ENCODE measurements around the gene HOXB7. TPM values are rescaled to one million over a fixed set of nuclear protein-coding genes. Genes with fewer than 3 reads are reported as not detected.

HOXB7 gene

GRCh38 chr17:48561884-48562810 is 48.7 kb downstream of the HOXB7 start:
- Histone ChIP-seq H3K9ac (ENCODE audit: low read depth, low read length) (no peak overlapping the region), H3K4me2 (ENCODE audit: low read length) (peak overlapping the region; percentile 21), H3K27me3 (ENCODE audit: control insufficient read depth, insufficient read depth, low read length) (no peaks in the 10 kb centered on the region)

DNA sequence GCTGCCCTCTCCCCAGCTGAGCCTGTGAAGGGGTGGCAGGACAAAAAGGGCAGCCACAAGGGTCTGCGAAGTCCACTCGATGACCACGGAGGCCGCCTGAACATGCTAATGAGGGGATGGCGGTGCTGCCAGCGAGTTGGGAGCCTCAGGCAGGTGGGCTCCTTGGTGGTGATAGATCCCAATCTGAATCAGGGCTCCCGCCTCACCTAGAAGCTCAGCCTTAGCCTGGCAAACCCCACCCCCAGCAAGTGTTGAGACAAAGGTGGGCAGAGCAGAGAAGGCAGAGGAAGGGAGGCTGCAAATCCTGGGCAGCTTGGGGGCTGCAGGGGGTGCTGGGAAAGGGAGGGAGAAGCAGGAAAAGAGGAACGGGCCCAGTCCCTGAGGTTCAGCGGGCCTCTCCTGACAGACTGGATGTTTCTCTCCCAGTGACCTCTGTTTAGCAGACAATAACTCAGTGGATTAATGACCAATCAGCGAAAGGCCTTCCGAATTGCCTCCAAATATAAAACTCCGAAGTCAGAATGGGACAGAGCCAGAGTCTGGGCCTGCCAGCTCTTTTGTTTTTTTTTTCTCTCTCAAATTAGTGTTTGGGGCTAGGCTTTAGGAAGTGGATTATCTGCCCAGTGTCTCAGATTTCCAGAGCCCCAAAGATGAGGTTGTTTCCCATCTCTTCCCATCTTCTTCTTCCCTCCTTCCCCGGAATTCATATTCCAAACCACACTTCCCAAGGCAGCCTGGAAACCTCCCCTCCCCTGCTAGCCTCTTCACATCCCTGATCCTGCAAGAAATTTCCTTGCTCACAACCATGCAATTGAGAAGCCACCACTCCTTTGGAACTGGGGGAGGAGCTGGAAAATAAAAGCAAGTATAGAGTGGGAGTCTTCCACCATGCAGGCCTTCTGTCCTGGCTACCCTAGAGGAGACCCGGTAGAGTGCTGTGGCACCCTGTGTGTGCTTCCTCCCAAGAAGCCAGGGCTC is 50.7 kb downstream of the HOXB7 start:
- H3K4me3 ChIP-seq (ENCODE audit: low read length): no peak overlapping the region
- no peaks in the 10 kb centered on the region for H3K9me3 ChIP-seq (replicated peaks; ENCODE audit: low read length)
- no peak overlapping the region for H3K4me2 ChIP-seq (ENCODE audit: low read length)
- H3K4me1 ChIP-seq (ENCODE audit: control insufficient read depth, insufficient read depth, low read length): peaks cover 41% of the 10 kb centered on the region
- no peak overlapping the region for H3K9ac ChIP-seq (ENCODE audit: low read depth, low read length)
- no peaks in the 10 kb centered on the region for H3K27me3 ChIP-seq (ENCODE audit: control insufficient read depth, insufficient read depth, low read length)
- peaks cover 16% of the 10 kb centered on the region for H3K36me3 ChIP-seq (ENCODE audit: insufficient read depth, low read length)

More at GRCh38 chr17:48561884-48562810, 48.7 kb downstream of the HOXB7 start:
- Histone ChIP-seq H3K36me3 (ENCODE audit: insufficient read depth, low read length) (peaks cover 16% of the 10 kb centered on the region), H3K9me3 (replicated peaks; ENCODE audit: low read length) (no peaks in the 10 kb centered on the region), H3K4me3 (ENCODE audit: low read length) (no peak overlapping the region), H3K4me1 (ENCODE audit: control insufficient read depth, insufficient read depth, low read length) (peaks cover 31% of the 10 kb centered on the region)

- Histone ChIP-seq H3K4me2 (ENCODE audit: low read length) (no peak overlapping the region), H3K27me3 (ENCODE audit: control insufficient read depth, insufficient read depth, low read length) (no peaks in the 10 kb centered on the region), H3K4me3 (ENCODE audit: low read length) (no peak overlapping the region), H3K36me3 (ENCODE audit: insufficient read depth, low read length) (peaks cover 16% of the 10 kb centered on the region), H3K9me3 (replicated peaks; ENCODE audit: low read length) (no peaks in the 10 kb centered on the region), H3K4me1 (ENCODE audit: control insufficient read depth, insufficient read depth, low read length) (peaks cover 41% of the 10 kb centered on the region), H3K9ac (ENCODE audit: low read depth, low read length) (no peak overlapping the region)
Observed at GRCh38 chr17:48559122-48559839, 51.5 kb downstream of the HOXB7 start.

DNA sequence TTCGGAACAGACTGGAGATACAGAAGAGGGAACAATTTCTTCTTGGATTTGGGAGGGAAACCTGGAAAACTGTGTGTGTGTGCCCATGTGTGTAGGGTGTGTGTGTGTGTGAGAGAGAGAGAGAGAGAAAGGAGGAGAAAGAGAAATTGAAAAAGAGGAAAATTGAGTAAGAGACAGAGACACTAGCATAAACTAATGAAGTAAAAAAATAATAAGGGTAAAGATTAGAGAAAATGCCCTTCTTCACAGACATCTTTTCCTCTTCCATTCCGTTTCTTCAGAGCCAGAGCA is 52.0 kb downstream of the HOXB7 start:
- peaks cover 43% of the 10 kb centered on the region for H3K4me1 ChIP-seq (ENCODE audit: control insufficient read depth, insufficient read depth, low read length)

GRCh38 chr17:48558057-48558830 is 52.6 kb downstream of the HOXB7 start:
- Histone ChIP-seq H3K4me2 (ENCODE audit: low read length) (no peak overlapping the region), H3K9me3 (replicated peaks; ENCODE audit: low read length) (no peaks in the 10 kb centered on the region), H3K36me3 (ENCODE audit: insufficient read depth, low read length) (peaks cover 16% of the 10 kb centered on the region), H3K9ac (ENCODE audit: low read depth, low read length) (no peak overlapping the region), H3K4me3 (ENCODE audit: low read length) (no peak overlapping the region), H3K27me3 (ENCODE audit: control insufficient read depth, insufficient read depth, low read length) (no peaks in the 10 kb centered on the region), H3K4me1 (ENCODE audit: control insufficient read depth, insufficient read depth, low read length) (peaks cover 44% of the 10 kb centered on the region)

More for the DNA sequence above, 52.0 kb downstream of the HOXB7 start:
- H3K36me3 ChIP-seq (ENCODE audit: insufficient read depth, low read length): peaks cover 16% of the 10 kb centered on the region
- no peak overlapping the region for H3K9ac ChIP-seq (ENCODE audit: low read depth, low read length)
- H3K9me3 ChIP-seq (replicated peaks; ENCODE audit: low read length): no peaks in the 10 kb centered on the region
- H3K27me3 ChIP-seq (ENCODE audit: control insufficient read depth, insufficient read depth, low read length): no peaks in the 10 kb centered on the region
- no peak overlapping the region for H3K4me2 ChIP-seq (ENCODE audit: low read length)
- H3K4me3 ChIP-seq (ENCODE audit: low read length): no peak overlapping the region

Small RNA genes lying within 50 kb of the gene (small RNA-seq; reads per million reads assigned to genes)
- not detected for gene MIR196A1
